Measurements from ENCODE around the gene DMRTA2.

Gene DMRTA2

GRCh38 chr1:50422946-50423669 lies at the start of gene DMRTA2:
TSS of gene DMRTA2 (minus strand) at chr1:50423443. CDS start at chr1:50421536, 1,907 bp downstream.
- DNase-seq (ENCODE audit: low read depth in 2 of 2): no peak

GRCh38 chr1:50471967-50472366 lies 48.7 kb upstream of the DMRTA2 start:
- no peak for DNase-seq (ENCODE audit: low read depth in 2 of 2)

GRCh38 chr1:50462964-50463363 lies 39.7 kb upstream of the DMRTA2 start:
- no peak for DNase-seq (ENCODE audit: low read depth in 2 of 2)

- no peak for DNase-seq (ENCODE audit: low read depth in 2 of 2)
Measured at GRCh38 chr1:50458507-50458906, 35.3 kb upstream of the DMRTA2 start.

GRCh38 chr1:50454911-50455310 lies 31.7 kb upstream of the DMRTA2 start:
- no peak for DNase-seq (ENCODE audit: low read depth in 2 of 2)

DNA sequence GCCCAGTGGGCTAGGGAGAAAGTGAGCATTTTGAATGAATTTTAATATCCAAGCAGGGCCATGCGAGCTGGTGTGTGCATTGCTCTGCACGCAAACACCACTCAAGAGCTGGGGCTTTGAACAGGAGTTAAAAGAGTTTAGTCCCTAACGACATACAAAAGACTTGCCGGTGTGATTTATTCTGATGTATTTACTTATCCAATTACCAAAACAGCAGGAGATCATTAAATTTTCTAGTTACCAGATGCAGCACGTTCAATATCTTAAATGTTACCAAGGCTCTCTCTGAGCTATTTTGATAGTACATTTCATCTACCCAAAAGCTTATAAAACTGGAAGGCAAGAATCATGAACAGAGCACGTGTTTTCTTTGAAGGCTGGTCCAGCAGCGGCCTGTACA lies 30.0 kb upstream of the DMRTA2 start:
- no peak for DNase-seq (ENCODE audit: low read depth in 2 of 2)

GRCh38 chr1:50452700-50453099 lies 29.5 kb upstream of the DMRTA2 start:
- DNase-seq (ENCODE audit: low read depth in 2 of 2): no peak

DNA sequence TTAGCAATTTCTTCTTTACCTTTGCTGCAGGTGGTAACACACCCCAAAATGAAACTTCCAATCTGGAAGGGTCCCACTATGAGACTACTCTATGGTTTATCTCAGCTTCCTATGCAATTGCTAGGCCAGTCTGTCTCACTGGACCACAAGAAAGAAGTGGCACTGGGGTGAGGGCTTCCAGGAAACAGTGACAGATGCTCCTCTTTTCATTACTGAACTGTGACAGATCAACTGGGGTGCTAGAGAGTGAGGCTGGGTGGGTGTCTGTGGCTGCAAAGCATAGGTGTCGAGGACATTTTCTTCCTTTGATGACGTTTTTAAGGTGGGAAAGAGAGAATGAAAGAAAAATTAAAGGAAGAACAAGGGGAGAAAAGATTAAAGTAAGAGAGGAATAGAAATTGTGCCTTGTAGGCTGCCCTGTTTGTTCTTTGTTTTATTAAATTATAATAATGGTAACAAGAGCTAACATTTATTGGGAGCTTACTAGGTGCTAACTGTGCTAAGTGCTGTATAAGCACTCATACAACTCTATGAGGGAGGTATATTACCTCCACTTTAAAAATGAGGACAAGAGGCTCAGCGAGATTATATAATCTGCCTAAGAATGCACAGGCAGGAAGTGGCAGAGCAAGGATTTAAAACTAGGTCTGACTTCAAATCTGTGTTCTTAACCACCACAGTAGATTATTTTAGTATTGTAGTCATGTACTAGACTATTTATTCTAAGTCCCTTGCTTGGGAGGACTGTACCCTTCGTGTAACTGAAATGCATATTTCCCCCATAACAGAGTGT lies 27.8 kb upstream of the DMRTA2 start:
- DNase-seq (ENCODE audit: low read depth in 2 of 2): no peak

GRCh38 chr1:50447961-50448360 lies 24.7 kb upstream of the DMRTA2 start:
- no peak for DNase-seq (ENCODE audit: low read depth in 2 of 2)

- no peak for DNase-seq (ENCODE audit: low read depth in 2 of 2)
Measured at GRCh38 chr1:50441183-50441582, 17.9 kb upstream of the DMRTA2 start.

DNA sequence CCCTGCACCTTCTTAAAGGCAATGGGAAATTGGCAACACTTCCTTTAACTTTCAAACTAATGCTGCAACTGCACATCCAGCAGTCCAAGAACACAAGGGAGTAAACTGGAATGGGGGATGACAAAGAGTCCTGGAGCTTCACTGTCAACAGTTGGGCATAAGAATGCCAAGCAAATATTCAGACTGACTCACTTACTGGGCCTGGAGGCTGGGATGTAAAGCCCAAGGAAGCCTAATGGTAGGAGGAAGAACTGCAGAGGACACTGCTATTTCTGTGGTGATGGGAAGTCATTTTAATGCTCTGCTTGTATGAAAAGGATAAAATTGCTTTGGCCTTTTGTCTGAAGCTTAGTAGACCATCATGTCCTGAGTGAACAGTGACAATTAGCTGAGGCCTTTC lies 15.7 kb upstream of the DMRTA2 start:
- DNase-seq (ENCODE audit: low read depth in 2 of 2): no peak

DNA sequence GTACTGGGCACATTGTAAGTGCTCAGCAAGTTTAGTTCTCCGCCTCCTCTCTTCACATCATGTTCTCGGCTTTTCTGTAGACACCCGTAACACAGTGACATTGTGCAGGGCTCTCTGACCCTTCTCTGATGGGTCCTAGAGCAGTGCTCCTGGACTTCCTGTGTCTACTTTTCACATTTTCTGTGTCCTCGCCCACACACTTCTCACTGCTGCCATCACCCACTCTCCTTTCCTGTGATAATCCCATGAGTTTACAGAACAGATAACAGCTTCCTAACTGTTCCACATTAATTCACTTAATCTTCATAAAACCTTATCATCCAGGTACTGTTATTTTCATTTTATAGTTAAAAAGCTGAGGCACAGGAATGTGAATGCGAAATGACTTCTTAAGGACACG lies 13.2 kb upstream of the DMRTA2 start:
- DNase-seq (ENCODE audit: low read depth in 2 of 2): no peak

GRCh38 chr1:50430010-50430405 lies 6.8 kb upstream of the DMRTA2 start:
- DNase-seq (ENCODE audit: low read depth in 2 of 2): no peak

DNA sequence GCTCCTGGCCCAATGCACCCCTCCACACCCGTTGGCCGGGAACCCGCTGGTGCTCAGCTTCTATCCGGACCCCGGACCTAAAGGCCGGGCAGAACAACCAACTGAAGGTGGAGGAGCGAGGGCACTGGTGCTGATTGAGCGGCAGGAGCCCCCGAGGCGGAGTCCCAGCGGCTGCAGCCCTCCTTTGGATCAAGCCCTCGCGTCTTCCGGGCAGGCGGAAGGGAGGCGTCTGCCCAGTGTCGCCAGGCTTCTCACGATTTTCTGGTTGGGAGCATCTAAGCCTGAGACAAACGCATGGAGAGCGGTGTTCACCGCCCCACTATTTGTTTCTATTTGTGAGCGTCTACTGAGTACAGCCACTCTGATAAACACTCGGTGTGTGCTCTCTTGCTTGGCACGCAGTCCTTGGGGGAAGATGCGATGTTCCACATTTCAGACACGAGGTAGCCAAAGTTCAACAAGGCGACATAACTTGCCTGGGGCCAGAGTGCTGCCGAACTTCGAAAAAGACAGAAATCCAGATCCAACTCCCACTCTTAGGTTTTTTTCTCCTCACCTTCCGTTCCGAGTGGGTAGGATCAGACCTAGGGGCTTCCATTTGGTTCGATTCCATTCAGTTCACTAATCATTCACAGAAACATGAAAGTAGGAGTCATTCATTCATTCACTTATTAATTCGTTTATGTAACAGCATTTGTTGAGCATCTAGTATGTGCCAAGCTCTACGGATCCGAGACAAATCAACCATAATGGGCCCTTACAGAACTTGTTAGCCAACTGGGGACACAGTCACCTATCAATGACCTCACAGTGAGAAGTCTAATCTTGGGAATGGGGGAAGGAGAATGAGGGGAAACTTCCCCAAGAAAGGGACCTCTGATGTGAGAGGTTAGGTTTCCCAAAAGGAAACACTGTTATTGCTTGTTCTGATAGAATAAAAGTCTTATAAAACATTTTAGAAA lies 4.9 kb upstream of the DMRTA2 start:
- no peak for DNase-seq (ENCODE audit: low read depth in 2 of 2)

DNA sequence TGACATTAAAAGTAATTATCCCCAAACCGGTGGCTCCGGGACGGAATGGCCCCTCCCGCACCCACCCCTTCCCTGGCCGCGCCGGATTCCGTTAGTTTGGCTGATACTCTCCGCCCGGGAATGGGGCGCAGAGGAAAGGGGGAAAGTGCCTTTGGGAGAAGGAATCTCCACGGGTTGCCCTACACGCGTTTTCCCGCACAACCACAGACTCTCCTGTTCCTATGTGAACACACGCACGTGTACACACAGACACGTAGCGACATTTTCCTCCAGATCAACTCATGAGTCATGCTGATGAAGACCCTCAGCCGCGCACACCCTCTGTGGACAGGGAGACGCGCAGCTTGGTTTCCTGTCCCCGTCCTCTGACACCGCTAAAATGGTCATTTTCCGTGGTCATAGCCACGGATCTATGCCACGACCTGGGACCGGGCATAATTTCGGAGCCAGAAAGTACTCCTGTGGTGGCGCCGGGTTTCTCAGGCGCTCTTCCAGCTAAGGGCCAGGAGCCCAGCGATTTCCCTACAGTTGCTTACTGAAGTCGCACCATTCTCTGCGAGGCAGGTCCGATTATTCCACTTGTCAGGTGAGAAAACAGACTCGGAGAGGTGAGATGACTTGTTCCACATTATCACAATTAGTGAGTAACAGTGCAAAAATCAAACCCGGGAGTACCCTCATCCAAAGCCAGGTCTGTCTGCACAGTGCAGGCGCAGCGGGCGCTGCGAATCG lies 4.0 kb upstream of the DMRTA2 start:
- no peak for DNase-seq (ENCODE audit: low read depth in 2 of 2)

GRCh38 chr1:50426702-50427085 lies 3.5 kb upstream of the DMRTA2 start:
- DNase-seq (ENCODE audit: low read depth in 2 of 2): no peak

DNA sequence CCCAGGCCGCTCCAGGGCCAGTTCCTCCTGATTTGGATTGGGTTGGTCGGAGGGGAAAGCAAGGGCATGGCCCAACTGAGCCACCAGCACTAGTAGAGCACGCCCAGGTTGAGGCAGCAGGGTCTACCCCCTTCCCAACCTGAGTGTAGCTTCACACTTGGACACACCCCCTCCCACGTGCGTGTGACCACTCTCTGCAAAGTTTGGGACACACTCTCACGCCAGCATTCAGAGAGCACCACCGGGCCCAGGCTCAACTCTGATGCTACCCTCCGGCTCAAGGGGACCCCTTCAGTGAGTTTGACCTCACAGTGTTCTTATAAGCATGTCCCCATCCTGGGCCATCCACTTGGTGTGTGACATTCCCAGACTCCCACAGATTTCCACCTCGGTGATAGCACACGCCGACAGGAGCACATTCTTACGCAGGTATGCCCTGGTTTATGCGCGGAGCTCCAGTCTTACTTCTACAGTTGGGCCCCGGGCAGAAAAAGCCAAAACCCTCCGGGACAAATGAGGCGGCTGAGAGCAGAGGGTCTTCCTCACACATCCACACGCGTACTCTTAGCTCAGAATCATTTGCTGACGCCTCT lies 3.0 kb upstream of the DMRTA2 start:
- DNase-seq (ENCODE audit: low read depth in 2 of 2): no peak

- no peak for DNase-seq (ENCODE audit: low read depth in 2 of 2)
Measured at GRCh38 chr1:50425376-50426107, 2.3 kb upstream of the DMRTA2 start.

DNA sequence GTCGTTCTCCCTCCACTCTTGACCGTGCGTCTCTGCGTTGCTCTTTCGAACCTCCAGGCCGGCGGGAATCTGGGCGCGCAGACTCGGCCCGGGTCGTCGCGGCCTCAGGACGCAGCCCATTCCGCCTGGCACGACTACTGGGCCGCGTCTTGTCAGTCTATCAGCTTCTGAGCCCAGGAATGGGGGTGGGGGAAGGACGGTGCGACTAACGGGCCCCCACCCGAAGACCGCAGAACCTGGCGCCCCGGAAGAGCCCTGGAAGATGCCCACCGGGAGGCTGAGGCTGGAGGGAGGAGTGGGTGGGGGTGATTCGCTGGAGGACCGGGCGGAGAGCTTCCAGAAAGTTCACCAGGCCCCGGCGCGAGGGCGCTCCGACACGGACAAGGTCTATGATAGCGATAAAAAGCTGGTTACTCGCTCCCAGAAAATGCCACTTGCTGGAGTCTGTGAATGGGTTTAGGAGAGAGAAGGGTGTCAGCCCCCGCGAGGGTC lies 1.7 kb upstream of the DMRTA2 start:
- no peak for DNase-seq (ENCODE audit: low read depth in 2 of 2)

Measured in stimulated activated CD8-positive, alpha-beta memory T cell treated with anti-CD3 and anti-CD28 coated beads, Interleukin-7, amount 100 ng/mL, for 4 hours (primary cell).